ENCODE results near the gene CXXC5. TPM values are rescaled to one million over a fixed set of nuclear protein-coding genes. Genes with fewer than 3 reads are reported as not detected.

Gene CXXC5
- total and polyA plus RNA-seq, 9 of the 15 experiments (the other 6 are each of a cell fraction or from before 2014, with no cell fraction given), result 1.9 to 123 (median 45.8) TPM

- TF ChIP-seq SAP30 (IDR thresholded peaks at IDR 0.05; ENCODE audit: borderline replicate concordance, insufficient read depth, low read depth, low read length, poor library complexity, severe bottlenecking) (no peak), SP1 (CRISPR knock-in tag; IDR thresholded peaks at IDR 0.05) (peak; percentile 36; the same call in 1 of the 2 replicates), XRCC5 (IDR thresholded peaks at IDR 0.05; ENCODE audit: low read depth, low read length) (no peak; the same call in 1 of the 2 replicates), NFATC3 (IDR thresholded peaks at IDR 0.05) (no peak), XRCC3 (IDR thresholded peaks at IDR 0.05) (no peak), ZBTB33 (CRISPR knock-in tag; IDR thresholded peaks at IDR 0.05) (peak; percentile 52), KAT7 (CRISPR knock-in tag; IDR thresholded peaks at IDR 0.05; ENCODE audit: borderline replicate concordance) (no peak), NRF1 (conservative IDR thresholded peaks at IDR 0.05 in 1 of 2, IDR thresholded peaks at IDR 0.05 in 1 of 2) (no peak; a peak in 1 of 4 replicates), POLR2A (conservative IDR thresholded peaks at IDR 0.05) (no peak), ZEB2 (IDR thresholded peaks at IDR 0.05) (peak; percentile 56; the same call in 1 of the 2 replicates), UBTF (IDR thresholded peaks at IDR 0.05; ENCODE audit: borderline replicate concordance in 1 of 2, low read depth in 2 of 2, low read length in 2 of 2) (no peak), NUFIP1 (IDR thresholded peaks at IDR 0.05; ENCODE audit: partially characterized antibody) (no peak), TRIM28 (IDR thresholded peaks at IDR 0.05) (no peak), HDAC1 (IDR thresholded peaks at IDR 0.05) (peak in 1 of 2 experiments; percentile 53; a peak in 1 of 4 replicates), ZNF143 (CRISPR knock-in tag; IDR thresholded peaks at IDR 0.05) (no peak), ZBTB9 (CRISPR knock-in tag; IDR thresholded peaks at IDR 0.05) (no peak), THRB (CRISPR knock-in tag; conservative IDR thresholded peaks at IDR 0.05) (no peak), HDAC8 (tag; IDR thresholded peaks at IDR 0.05) (no peak), E2F4 (CRISPR knock-in tag; IDR thresholded peaks at IDR 0.05; ENCODE audit: low read depth) (no peak)
Measured at GRCh38 chr5:139633295-139634027, 14.7 kb upstream of the CXXC5 start (continued).

Measured in K562 (cell line).